Stimulated activated CD8-positive, alpha-beta memory T cell treated with anti-CD3 and anti-CD28 coated beads, Interleukin-15, amount 100 ng/mL, for 48 hours (primary cell): ENCODE measurements around the gene HSF5.
"Not testable (repeated sequence)": the region's sequence is repeated elsewhere in the genome, so short reads cannot be mapped to it uniquely, and the experiment has no call there.

Source experiments
- DNase-seq, 2 donors: peaks; one replicate each; pipeline ENCODE4 v3.0.0-alpha.2; 2020; ENCODE audit warnings: low read depth in 2 of 2

The HSF5 gene

GRCh38 chr17:58481798-58482197 is 6.4 kb downstream of the HSF5 start:
- not testable (repeated sequence) for DNase-seq

GRCh38 chr17:58480090-58480489 is 8.1 kb downstream of the HSF5 start:
- DNase-seq: no peak

GRCh38 chr17:58476812-58477211 is 11.4 kb downstream of the HSF5 start:
- no peak for DNase-seq

GRCh38 chr17:58475985-58476384 is 12.2 kb downstream of the HSF5 start:
- no peak for DNase-seq

- no peak for DNase-seq
These were observed 17.9 kb downstream of the HSF5 start for GRCh38 chr17:58470356-58470755.

GRCh38 chr17:58468944-58469343 is 19.3 kb downstream of the HSF5 start:
- DNase-seq: no peak

GRCh38 chr17:58455491-58455890 is 32.7 kb downstream of the HSF5 start:
- DNase-seq: no peak

GRCh38 chr17:58452738-58453137 is 35.5 kb downstream of the HSF5 start:
- no peak for DNase-seq

- peak; percentile 45 to 55 for DNase-seq
These were observed 40.9 kb downstream of the HSF5 start for GRCh38 chr17:58447039-58447975.

- no peak for DNase-seq
These were observed 42.1 kb downstream of the HSF5 start for GRCh38 chr17:58446086-58446485.

GRCh38 chr17:58436805-58437239 is 51.4 kb downstream of the HSF5 start:
- no peak for DNase-seq

- no peak for DNase-seq
These were observed 52.0 kb downstream of the HSF5 start for GRCh38 chr17:58436245-58436644.

- DNase-seq: no peak
These were observed 55.2 kb downstream of the HSF5 start for GRCh38 chr17:58432806-58433573.

- DNase-seq: no peak
These were observed 60.4 kb downstream of the HSF5 start for GRCh38 chr17:58427807-58428206.

- no peak for DNase-seq
These were observed 66.5 kb downstream of the HSF5 start for GRCh38 chr17:58421711-58422110.

- DNase-seq: no peak
These were observed 67.4 kb downstream of the HSF5 start for GRCh38 chr17:58420827-58421226.

- DNase-seq: peak; percentile 74 to 79
These were observed 70.7 kb downstream of the HSF5 start, which contains the start of gene RNF43 for GRCh38 chr17:58417300-58418092. Gene RNF43, minus strand, starts transcription at chr17:58417534. Its CDS starts 1,957 bp downstream, at chr17:58415577.

GRCh38 chr17:58416937-58417299 is 71.3 kb downstream of the HSF5 start:
- no peak for DNase-seq

GRCh38 chr17:58416396-58416795 is 71.8 kb downstream of the HSF5 start:
- DNase-seq: no peak

GRCh38 chr17:58415371-58416055 is 72.7 kb downstream of the HSF5 start:
- no peak for DNase-seq

GRCh38 chr17:58414596-58414997 is 73.6 kb downstream of the HSF5 start:
- DNase-seq: no peak
